SJSA1 (cell line): ENCODE results near the gene LGALS9B. TPM values are rescaled to one million over a fixed set of nuclear protein-coding genes. Genes with fewer than 3 reads are reported as not detected.
"Not testable (repeated sequence)": the region's sequence is repeated elsewhere in the genome, so short reads cannot be mapped to it uniquely, and the experiment has no call there.

Experiments used
- DNase-seq, 2 experiments: peaks; one replicate each; pipeline ENCODE4 v3.0.0-alpha.2; 2015 to 2020; ENCODE audit warnings: low spot score in 2 of 2, low read depth in 1 of 2
- H3K27ac ChIP-seq: fragments of 250-450 bp; sonication (Bioruptor Pico); 2 replicates; pipeline ENCODE4 v1.5.1; 2020; ENCODE audit warnings: mild to moderate bottlenecking, moderate library complexity
- H3K27me3 ChIP-seq: fragments of 250-450 bp; sonication (Bioruptor Pico); replicated peaks from 2 replicates; pipeline ENCODE4 v1.5.1; 2020; ENCODE audit warnings: mild to moderate bottlenecking, moderate library complexity
- H3K36me3 ChIP-seq: fragments of 250-450 bp; sonication (Bioruptor Pico); 2 replicates; pipeline ENCODE4 v1.5.1; 2020; ENCODE audit warnings: mild to moderate bottlenecking
- H3K4me1 ChIP-seq: fragments of 250-450 bp; sonication (Bioruptor Pico); replicated peaks from 2 replicates; pipeline ENCODE4 v1.6.1; 2021; ENCODE audit warnings: mild to moderate bottlenecking
- H3K4me3 ChIP-seq: fragments of 250-450 bp; sonication (Bioruptor Pico); 2 replicates; pipeline ENCODE4 v1.5.1; 2020; ENCODE audit warnings: mild to moderate bottlenecking
- H3K9me3 ChIP-seq: fragments of 250-450 bp; sonication (Bioruptor Pico); replicated peaks from 2 replicates; pipeline ENCODE4 v1.5.1; 2020; ENCODE audit warnings: mild to moderate bottlenecking
- total RNA-seq: library from RNA; depleted of rRNA; stranded (reverse); fragments of >200 nt; shearing (Covaris generic); gene quantifications from 2 replicates; pipeline ENCODE4 v1.2.3, GENCODE V29; 2014

The LGALS9B gene
- total RNA-seq, 1 experiment from 2014 or later, result not detected

DNA sequence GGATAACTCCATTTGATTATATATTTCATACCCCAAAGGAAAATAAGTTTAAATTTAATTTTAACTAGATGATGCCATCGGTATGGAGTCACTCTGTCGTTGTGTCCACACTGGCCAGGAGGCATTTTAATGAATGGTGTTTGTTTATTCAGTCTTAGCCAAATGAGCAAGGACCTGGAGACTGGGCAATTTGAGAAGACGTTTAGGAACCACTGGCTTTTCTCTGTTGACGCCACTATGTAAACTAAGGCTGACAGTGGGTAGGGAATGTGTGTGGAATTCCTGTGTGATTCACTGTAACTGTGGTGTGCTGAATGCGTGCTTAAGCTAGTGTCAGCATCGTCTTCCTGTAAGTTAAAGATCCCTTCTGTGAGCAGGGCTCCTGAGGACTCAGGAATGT is 17.6 kb upstream of the LGALS9B start:
- H3K4me3 ChIP-seq, result not testable (repeated sequence)
- DNase-seq, result peak; percentile 66 to 81

DNA sequence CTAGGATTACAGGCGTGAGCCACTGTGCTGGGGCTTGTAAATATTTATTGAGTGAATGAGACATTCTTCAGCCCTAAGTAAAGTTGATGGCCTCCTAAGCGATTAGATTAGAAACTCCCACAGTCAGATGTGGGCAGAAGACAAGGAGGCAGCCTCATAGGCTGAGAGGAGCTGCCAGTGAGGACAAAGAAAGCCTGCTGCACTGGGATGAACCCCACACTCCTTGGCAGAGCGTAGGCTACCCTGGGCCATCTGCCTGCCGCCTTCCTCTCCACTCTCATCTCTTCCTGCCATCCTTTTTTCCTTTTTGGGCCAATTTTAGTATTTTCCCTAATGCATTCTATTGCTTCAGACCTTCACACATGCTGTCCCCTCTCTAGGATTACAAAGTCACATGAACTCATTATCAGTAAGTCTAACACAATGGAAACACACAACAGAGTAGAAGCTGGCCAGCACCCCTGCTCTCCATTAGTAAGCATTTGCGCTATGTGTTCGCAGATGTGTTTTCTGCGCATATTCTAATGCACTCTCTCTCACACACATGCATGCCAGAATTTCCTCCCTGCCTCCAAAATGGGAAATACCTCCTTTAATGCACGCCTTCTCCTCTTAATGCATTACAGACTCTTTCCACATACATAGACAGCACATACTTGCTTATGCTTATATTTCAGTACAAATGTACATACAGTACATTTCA is 12.7 kb upstream of the LGALS9B start:
- not testable (repeated sequence) for H3K4me3 ChIP-seq, H3K27ac ChIP-seq, H3K4me1 ChIP-seq, H3K27me3 ChIP-seq, H3K9me3 ChIP-seq, DNase-seq, H3K36me3 ChIP-seq

More for the DNA sequence above, 17.6 kb upstream of the LGALS9B start:
- H3K27me3 ChIP-seq, H3K9me3 ChIP-seq, H3K36me3 ChIP-seq, H3K4me1 ChIP-seq: not testable (repeated sequence)
- peak overlapping the region; percentile 55 for H3K27ac ChIP-seq

DNA sequence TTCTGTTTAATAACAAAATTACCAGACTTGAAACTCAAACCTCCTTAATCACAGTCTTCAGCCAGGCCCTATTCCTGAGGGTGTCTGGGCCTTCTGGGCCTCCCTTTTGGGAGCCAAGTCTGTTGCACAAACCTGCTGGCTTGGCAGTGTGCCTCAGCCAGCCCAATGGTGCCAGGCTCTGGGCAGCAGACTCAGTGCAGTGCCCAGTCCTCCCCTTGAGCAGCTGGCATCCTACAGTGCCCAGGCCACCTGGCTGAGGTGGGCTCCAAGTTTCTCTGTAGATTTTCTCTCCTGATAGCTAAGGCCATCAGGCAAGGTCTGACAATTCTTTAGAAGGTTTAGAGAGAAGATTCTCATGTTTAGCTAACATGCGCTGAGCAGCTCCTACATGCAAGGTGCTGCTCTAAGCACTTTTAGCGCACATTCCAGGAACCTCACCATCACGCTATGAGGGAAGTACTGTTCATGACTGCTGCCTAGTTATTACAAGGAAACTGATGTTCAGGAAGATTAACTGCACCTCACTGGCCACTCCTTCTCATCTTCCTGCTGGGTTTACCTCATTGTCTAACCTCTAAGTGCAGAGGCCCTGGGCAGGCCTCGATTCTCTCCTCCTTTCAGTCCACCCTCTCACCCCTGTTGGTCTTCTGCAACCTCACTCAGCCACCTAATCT is 10.2 kb upstream of the LGALS9B start:
- not testable (repeated sequence) for H3K9me3 ChIP-seq

DNA sequence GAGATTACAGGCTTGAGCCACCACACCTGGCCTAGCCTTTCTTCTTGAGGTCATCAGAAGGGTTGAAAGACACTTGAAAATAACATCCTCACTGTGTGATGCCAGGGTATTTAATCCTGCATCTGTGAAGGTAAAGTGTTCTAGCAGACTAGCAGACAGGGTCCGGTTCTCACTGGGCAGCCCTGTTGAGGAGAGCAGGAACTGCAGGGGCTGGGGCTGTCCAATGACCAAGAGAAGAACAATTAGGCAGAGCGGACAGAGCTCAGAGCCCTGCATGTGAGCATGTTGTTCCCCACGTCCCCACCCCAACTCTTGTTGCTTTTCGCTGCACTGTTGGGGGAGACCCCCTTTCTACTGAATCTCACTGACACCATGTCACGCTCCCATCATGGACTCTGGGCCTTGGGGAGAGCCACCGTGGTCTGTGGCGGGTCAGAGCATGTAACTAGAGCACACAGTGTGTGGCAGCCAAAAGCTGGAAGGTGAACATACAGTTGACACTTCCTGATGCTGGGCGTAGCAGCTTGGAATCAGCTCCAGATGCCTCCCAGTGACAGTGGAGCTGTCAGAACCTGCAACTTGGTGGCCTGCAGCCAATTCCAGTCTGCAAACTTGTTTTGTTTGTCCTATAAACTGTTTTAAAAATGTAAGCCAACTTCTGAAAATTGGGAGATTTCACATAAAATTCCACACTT is 7.9 kb upstream of the LGALS9B start:
- H3K27me3 ChIP-seq, H3K27ac ChIP-seq, H3K9me3 ChIP-seq, DNase-seq, H3K36me3 ChIP-seq, H3K4me1 ChIP-seq, H3K4me3 ChIP-seq: not testable (repeated sequence)

More for the DNA sequence above, 10.2 kb upstream of the LGALS9B start:
- H3K4me3 ChIP-seq, H3K4me1 ChIP-seq, H3K36me3 ChIP-seq, H3K27ac ChIP-seq, H3K27me3 ChIP-seq, DNase-seq: not testable (repeated sequence)

DNA sequence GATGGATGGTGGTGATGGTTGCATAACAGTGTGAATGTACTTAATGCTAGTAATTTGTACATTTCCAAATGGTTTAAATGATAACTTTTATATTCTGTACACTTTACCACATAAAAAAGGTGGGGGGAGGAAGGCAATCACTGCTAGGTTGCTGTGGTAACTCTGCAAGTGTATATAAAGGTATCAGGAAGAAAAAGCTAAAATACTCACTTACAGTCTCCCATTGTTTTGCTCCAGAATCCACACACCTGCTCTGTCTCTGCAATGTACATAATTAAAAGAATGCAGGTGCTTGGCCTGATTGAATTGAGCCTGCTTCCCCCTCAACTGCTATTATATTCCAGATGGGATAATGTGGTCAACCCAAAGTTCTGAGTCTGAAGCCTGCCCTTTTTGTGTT is 6.7 kb upstream of the LGALS9B start:
- not testable (repeated sequence) for H3K9me3 ChIP-seq, DNase-seq, H3K4me3 ChIP-seq, H3K27me3 ChIP-seq, H3K4me1 ChIP-seq, H3K27ac ChIP-seq, H3K36me3 ChIP-seq

DNA sequence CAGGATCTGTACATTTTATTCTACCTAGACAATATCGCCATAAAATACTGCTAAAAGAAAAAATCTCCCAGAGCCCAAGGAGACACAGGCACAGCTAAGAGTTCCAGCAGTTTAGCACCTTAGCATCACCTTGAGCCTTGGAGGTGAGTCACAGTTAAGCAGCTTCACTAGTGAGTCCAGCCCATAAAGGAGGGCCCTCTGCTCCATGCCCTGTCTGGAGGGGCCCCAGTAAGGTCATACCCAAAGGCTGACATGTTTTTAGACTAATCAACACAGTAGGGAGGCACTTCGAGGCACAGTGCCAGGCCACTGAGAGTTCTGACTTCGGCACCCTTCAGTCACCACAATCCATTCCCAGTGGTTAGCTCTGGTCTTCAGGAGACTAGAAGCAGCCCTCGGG is 2.6 kb upstream of the LGALS9B start:
- not testable (repeated sequence) for H3K36me3 ChIP-seq, H3K9me3 ChIP-seq, H3K27ac ChIP-seq, H3K4me3 ChIP-seq, DNase-seq, H3K27me3 ChIP-seq, H3K4me1 ChIP-seq

DNA sequence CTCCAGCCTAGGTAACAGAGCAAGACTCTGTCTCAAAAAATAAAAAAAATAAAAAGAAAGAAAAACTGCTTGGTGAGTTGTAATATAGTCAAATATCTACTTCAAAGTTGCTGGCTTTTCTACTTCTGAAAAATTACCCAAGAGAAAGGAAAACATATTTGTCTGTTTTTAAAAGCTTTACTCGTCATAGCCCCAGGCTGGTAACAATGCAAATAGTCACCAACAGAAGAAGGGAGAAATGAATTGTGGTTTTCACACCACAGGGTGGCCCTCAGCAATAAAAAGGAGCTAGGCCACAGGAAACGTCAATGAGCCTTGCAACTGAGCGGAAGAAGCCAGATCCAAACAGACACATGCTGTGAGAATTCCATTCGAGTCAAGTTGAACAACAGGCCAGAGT is 1.8 kb upstream of the LGALS9B start:
- H3K27ac ChIP-seq, H3K27me3 ChIP-seq, DNase-seq, H3K36me3 ChIP-seq, H3K9me3 ChIP-seq, H3K4me3 ChIP-seq, H3K4me1 ChIP-seq: not testable (repeated sequence)

DNA sequence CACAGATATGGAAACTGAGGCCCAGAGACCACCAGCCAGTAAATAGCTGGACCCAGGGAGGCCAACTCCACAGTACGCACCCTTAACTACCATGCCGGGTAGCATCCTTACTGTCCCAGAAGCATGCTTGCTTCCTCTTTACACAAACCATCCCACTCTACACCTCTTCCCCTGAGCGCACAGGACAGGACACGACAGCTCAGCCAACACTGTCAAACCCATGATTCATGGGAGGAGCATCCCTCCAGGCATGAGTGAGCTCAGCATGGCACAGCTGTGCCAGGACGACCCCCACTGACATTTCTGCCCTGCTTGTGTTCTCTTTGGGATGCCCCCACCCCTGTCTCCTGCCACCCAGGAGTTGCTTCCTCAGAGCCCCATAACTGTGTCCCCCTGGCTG is 340 bp downstream of the LGALS9B start:
- DNase-seq, H3K36me3 ChIP-seq, H3K9me3 ChIP-seq, H3K4me1 ChIP-seq, H3K4me3 ChIP-seq, H3K27ac ChIP-seq, H3K27me3 ChIP-seq: not testable (repeated sequence)

DNA sequence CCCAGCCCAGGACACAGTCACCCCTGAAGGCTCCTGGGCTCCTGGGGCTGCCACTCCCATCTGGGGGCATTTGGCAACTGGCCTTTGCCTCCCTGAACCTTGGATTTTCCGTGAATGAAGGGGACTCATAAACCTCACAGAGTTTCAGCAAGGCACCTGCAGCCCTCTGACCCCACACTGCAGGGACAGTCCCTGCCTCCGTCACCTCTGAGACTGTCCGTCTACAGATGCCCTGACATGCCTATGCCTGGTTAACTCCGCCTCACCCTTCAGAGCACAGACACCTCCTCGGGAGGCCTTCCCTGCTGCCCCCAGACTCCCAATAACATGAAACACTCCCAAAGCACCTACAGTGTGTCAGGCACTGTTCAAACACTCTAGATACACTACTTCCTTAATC is 786 bp downstream of the LGALS9B start:
- not testable (repeated sequence) for H3K36me3 ChIP-seq, H3K27me3 ChIP-seq, DNase-seq, H3K4me3 ChIP-seq, H3K27ac ChIP-seq, H3K9me3 ChIP-seq, H3K4me1 ChIP-seq

DNA sequence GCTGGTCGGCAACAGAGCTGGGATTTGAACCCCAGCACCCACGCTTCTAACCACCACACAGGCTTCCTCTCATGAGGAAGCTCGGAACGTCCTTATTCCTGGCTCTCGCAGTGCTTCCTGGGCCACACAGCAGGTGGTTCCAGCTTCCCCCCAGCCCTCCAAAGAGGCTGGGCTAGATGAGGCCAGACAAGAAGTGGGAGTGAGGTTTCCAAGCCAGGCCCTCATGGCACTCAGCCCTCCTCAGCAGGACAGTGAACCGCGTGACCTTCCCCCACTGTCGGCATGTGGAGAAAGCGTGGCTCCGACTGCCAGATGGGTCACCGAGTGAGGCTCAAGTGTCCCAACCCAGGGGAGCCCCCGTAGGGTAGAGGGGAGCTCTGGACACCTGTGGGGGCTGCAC is 1.8 kb downstream of the LGALS9B start:
- not testable (repeated sequence) for H3K4me1 ChIP-seq, H3K9me3 ChIP-seq, H3K4me3 ChIP-seq, DNase-seq, H3K27me3 ChIP-seq, H3K36me3 ChIP-seq, H3K27ac ChIP-seq

DNA sequence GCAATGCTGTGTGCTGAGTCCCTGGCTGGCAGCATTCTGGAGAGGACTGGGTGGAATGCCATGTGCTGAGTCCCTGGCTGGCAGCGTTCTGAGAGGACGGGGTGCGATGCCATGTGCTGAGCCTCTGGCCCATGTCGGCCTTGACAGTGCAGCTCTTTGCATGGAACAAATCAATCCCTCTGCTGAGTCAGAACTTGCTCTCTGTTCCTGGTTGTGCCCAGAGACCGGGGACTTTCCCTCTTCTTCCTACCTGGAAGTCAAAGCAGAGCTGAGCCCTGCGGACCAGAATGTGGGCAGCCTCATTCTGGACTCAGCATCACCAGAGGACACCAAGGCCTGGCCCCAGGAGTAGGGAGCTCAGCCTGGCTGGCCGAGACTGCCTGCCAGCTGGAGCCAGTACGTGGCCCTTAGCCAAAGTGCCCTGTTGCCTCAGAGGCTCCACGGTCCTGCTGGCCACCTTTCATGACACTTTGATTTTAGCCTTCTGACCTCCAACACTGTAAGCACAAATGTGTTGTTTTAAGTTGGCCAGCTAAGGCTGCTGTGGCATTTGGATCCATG is 2.4 kb downstream of the LGALS9B start:
- not testable (repeated sequence) for H3K27ac ChIP-seq, H3K36me3 ChIP-seq, H3K4me1 ChIP-seq, H3K4me3 ChIP-seq, H3K9me3 ChIP-seq, H3K27me3 ChIP-seq, DNase-seq

DNA sequence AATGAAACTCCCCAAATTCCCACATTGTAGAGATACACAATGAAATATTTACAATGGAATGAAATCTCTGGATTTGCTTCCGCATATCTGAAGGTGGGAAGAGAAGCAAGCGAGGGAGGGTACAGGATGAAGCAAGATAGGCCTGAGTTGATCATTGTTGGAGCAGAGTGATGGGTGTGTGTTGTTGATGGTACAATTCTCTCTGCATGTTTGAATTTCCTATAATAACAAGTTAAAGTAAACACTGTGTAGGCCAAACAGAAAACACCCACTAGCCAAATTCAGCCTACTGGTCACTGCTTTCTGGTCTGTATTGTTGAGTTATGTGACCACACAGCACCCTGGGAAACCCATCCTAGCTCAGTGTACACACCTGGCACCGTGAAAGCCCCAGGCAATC is 5.2 kb downstream of the LGALS9B start:
- not testable (repeated sequence) for H3K9me3 ChIP-seq, DNase-seq, H3K4me1 ChIP-seq, H3K4me3 ChIP-seq, H3K27ac ChIP-seq, H3K36me3 ChIP-seq, H3K27me3 ChIP-seq

DNA sequence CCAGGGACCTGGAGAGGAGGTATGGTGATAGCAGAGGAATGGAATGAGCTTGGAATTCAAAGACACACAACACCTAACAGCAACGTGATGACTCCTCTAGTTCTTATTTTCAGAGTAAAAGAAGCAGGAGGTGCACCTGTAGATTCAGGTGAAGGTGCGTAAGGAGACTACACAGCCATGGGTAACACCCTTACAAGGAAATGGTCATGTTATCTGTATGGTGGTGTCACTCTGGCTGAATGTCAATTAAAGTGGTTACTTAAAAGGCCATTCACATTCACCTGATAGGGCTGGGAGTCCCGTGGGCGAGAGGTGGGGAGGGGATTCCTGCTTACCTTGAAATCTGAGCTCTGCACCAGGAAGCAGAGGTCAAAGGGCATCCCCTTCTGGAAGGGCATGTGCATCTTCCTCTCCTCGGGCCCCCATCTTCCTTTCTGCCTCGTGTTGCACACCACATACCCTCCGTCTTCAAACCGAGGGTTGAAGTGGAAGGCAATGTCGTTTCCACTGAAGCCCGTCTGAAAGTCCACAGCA is 9.4 kb downstream of the LGALS9B start:
- DNase-seq, H3K4me3 ChIP-seq, H3K27me3 ChIP-seq, H3K36me3 ChIP-seq, H3K9me3 ChIP-seq, H3K27ac ChIP-seq, H3K4me1 ChIP-seq: not testable (repeated sequence)

DNA sequence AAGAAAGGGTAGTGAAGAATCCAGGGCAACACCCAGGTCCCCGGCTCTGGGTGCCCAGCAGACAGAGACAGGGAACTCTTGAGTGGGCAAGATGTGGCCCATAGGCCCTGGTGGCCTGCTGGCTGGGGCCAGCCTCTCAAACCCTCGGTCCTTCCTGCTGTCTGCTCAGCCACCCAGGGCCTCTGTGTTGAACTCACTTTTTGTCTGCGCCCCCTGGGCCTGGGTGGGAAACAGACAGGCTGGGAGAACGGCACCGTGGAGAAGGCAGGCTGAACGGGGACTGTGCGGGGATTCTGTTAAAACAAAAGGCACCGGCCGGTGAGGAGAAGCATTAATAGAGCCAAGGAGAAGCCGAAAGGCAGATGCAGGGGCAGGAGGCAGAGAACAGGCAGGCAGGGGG is 12.2 kb downstream of the LGALS9B start:
- not testable (repeated sequence) for DNase-seq, H3K36me3 ChIP-seq, H3K27me3 ChIP-seq, H3K27ac ChIP-seq, H3K4me1 ChIP-seq, H3K4me3 ChIP-seq, H3K9me3 ChIP-seq
